ENCODE data around the gene DNAJA3. TPM values are rescaled to one million over a fixed set of nuclear protein-coding genes. Genes with fewer than 3 reads are reported as not detected.

The DNAJA3 gene
- total RNA-seq, 1 donor from 2014 or later = 36.4 TPM

DNA sequence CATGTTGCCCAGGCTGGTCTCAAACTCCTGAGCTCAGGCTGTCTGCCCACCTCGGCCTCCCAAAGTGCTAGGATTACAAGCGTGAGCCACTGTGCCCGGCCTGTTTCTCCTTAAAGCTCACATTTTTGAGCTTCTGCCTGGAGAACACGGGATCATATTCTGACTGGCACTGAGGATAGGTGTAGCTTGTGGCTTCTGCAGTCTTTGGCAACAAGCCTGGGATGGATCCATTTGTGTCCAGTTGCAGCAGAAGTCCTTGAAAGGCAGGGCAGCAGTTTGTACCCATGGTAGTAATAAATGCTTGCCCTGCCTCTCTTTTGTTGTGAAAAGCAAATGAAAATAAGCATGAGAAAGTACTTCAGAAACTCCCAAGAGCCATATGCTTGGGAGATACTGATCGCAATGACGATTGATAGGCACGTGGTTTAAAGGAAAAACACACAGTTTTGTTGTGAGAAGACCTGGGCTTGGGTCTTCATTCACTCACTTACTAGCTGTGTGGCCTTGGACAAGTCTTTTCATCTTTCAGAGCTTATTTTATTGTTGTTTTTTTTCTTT is 6.2 kb upstream of the DNAJA3 start:
- H3K4me3 Mint-ChIP-seq (ENCODE audit: unreplicated experiment) = no peak overlapping the region
- no peak overlapping the region for H3K9ac ChIP-seq (ENCODE audit: low read length)
- no peaks in the 10 kb centered on the region for H3K9me3 Mint-ChIP-seq (ENCODE audit: unreplicated experiment)
- H3K4me3 ChIP-seq (ENCODE audit: insufficient read depth, low read depth, low read length) = no peak overlapping the region
- no peaks in the 10 kb centered on the region for H3K9me3 ChIP-seq (ENCODE audit: insufficient read depth, low read depth, low read length)
- no peak overlapping the region for H3K27ac ChIP-seq (ENCODE audit: low read depth, low read length)
- H4K20me1 ChIP-seq (ENCODE audit: insufficient read depth, low read length) = peaks cover 11% of the 10 kb centered on the region
- no peak overlapping the region for H3K27ac Mint-ChIP-seq (ENCODE audit: unreplicated experiment)
- peaks cover 11% of the 10 kb centered on the region for H3K4me1 ChIP-seq (ENCODE audit: insufficient read depth, low read length)
- FAIRE-seq (no peak), DNase-seq (ENCODE audit: low read depth) (no peak)
- H3K36me3 ChIP-seq (ENCODE audit: insufficient read depth, low read length) = no peaks in the 10 kb centered on the region
- no peak overlapping the region for H2AFZ ChIP-seq (ENCODE audit: low read depth, low read length)
- H3K27me3 Mint-ChIP-seq (ENCODE audit: low read depth, unreplicated experiment) = peaks cover 5% of the 10 kb centered on the region
- TF ChIP-seq, protein P1, sequence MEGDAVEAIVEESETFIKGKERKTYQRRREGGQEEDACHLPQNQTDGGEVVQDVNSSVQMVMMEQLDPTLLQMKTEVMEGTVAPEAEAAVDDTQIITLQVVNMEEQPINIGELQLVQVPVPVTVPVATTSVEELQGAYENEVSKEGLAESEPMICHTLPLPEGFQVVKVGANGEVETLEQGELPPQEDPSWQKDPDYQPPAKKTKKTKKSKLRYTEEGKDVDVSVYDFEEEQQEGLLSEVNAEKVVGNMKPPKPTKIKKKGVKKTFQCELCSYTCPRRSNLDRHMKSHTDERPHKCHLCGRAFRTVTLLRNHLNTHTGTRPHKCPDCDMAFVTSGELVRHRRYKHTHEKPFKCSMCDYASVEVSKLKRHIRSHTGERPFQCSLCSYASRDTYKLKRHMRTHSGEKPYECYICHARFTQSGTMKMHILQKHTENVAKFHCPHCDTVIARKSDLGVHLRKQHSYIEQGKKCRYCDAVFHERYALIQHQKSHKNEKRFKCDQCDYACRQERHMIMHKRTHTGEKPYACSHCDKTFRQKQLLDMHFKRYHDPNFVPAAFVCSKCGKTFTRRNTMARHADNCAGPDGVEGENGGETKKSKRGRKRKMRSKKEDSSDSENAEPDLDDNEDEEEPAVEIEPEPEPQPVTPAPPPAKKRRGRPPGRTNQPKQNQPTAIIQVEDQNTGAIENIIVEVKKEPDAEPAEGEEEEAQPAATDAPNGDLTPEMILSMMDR (IDR thresholded peaks at IDR 0.05; ENCODE audit: insufficient read depth, low read depth, low read length) = no peak
- no peak for TF ChIP-seq EZH2 (IDR thresholded peaks at IDR 0.05; ENCODE audit: insufficient read depth, low read length)
- H3K79me2 ChIP-seq (ENCODE audit: insufficient read depth, low read length) = peaks cover 13% of the 10 kb centered on the region
- H3K36me3 Mint-ChIP-seq (ENCODE audit: low read depth, unreplicated experiment) = no peaks in the 10 kb centered on the region
- H3K4me2 ChIP-seq (ENCODE audit: low read length) = no peak overlapping the region
- H3K27me3 ChIP-seq (ENCODE audit: insufficient read depth, low read length) = no peaks in the 10 kb centered on the region
- peaks cover 4% of the 10 kb centered on the region for H3K4me1 Mint-ChIP-seq (ENCODE audit: low read depth, unreplicated experiment)

DNA sequence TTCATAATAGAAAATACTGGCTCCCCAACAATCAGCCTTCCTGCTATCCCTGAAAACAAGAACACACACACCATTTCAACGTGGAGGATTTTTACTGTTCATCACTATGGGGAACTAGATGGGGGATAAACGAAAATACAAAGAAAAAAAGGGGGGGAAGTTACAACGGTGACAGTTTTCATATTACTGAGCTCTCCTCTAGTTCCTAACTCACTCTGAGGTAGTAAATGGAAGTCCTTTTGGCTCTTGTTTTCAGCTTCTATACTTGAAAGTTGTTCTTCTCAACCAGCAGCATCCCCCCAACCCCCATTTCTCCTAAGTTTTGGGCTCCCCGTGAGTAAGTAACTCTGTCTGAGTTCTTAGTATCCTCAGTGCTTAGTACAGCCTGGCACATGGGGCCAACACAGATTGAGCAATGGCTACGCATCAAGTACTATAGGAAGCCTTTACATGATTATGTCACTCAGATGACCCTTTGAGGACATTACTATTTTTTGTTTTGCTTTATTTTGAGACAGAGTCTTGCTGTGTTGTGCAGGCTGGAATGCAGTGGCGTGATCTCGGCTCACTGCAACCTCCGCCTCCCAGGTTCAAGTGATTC is 5.1 kb upstream of the DNAJA3 start:
- H3K9me3 Mint-ChIP-seq (ENCODE audit: unreplicated experiment) = no peaks in the 10 kb centered on the region
- no peak overlapping the region for H3K4me2 ChIP-seq (ENCODE audit: low read length)
- no peaks in the 10 kb centered on the region for H3K36me3 Mint-ChIP-seq (ENCODE audit: low read depth, unreplicated experiment)
- peaks cover 3% of the 10 kb centered on the region for H3K4me1 Mint-ChIP-seq (ENCODE audit: low read depth, unreplicated experiment)
- H4K20me1 ChIP-seq (ENCODE audit: insufficient read depth, low read length) = no peaks in the 10 kb centered on the region
- H2AFZ ChIP-seq (ENCODE audit: low read depth, low read length) = no peak overlapping the region
- no peaks in the 10 kb centered on the region for H3K36me3 ChIP-seq (ENCODE audit: insufficient read depth, low read length)
- no peak overlapping the region for H3K9ac ChIP-seq (ENCODE audit: low read length)
- H3K27me3 Mint-ChIP-seq (ENCODE audit: low read depth, unreplicated experiment) = peaks cover 5% of the 10 kb centered on the region
- no peak for DNase-seq (ENCODE audit: low read depth)
- H3K4me1 ChIP-seq (ENCODE audit: insufficient read depth, low read length) = peaks cover 11% of the 10 kb centered on the region
- TF ChIP-seq, protein P1 (IDR thresholded peaks at IDR 0.05; ENCODE audit: insufficient read depth, low read depth, low read length) = no peak
- no peak for TF ChIP-seq EZH2 (IDR thresholded peaks at IDR 0.05; ENCODE audit: insufficient read depth, low read length)
- H3K9me3 ChIP-seq (ENCODE audit: insufficient read depth, low read depth, low read length) = no peaks in the 10 kb centered on the region
- H3K79me2 ChIP-seq (ENCODE audit: insufficient read depth, low read length) = peaks cover 2% of the 10 kb centered on the region
- no peak for FAIRE-seq
- H3K4me3 Mint-ChIP-seq (ENCODE audit: unreplicated experiment) = no peak overlapping the region
- no peak overlapping the region for H3K4me3 ChIP-seq (ENCODE audit: insufficient read depth, low read depth, low read length)
- H3K27me3 ChIP-seq (ENCODE audit: insufficient read depth, low read length) = no peaks in the 10 kb centered on the region
- no peak overlapping the region for H3K27ac ChIP-seq (ENCODE audit: low read depth, low read length)
- no peak overlapping the region for H3K27ac Mint-ChIP-seq (ENCODE audit: unreplicated experiment)
